ENCODE results near the gene PPARA.
"Not testable (repeated sequence)": the region's sequence is repeated elsewhere in the genome, so short reads cannot be mapped to it uniquely, and the experiment has no call there.

The PPARA gene

GRCh38 chr22:46128606-46129005 lies 21.7 kb upstream of the PPARA start:
- DNase-seq: no peak

GRCh38 chr22:46129390-46130041 lies 20.8 kb upstream of the PPARA start:
- DNase-seq: no peak

- DNase-seq: no peak
Measured at GRCh38 chr22:46131151-46131587, 19.2 kb upstream of the PPARA start.

GRCh38 chr22:46132193-46132829 lies 18.0 kb upstream of the PPARA start:
- not testable (repeated sequence) for DNase-seq

- DNase-seq: no peak
Measured at GRCh38 chr22:46132830-46133587, 17.3 kb upstream of the PPARA start.

GRCh38 chr22:46133588-46133855 lies 16.8 kb upstream of the PPARA start:
- DNase-seq: no peak

GRCh38 chr22:46134111-46134705 lies 16.1 kb upstream of the PPARA start:
- DNase-seq: no peak

GRCh38 chr22:46135611-46136485 lies 14.5 kb upstream of the PPARA start:
- no peak for DNase-seq

GRCh38 chr22:46136486-46137217 lies 13.7 kb upstream of the PPARA start:
- no peak for DNase-seq

- no peak for DNase-seq
Measured at GRCh38 chr22:46137218-46137766, 13.0 kb upstream of the PPARA start.

GRCh38 chr22:46138058-46138797 lies 12.1 kb upstream of the PPARA start:
- DNase-seq: no peak

GRCh38 chr22:46139417-46139816 lies 10.9 kb upstream of the PPARA start:
- not testable (repeated sequence) for DNase-seq

- DNase-seq: no peak
Measured at GRCh38 chr22:46139895-46140350, 10.4 kb upstream of the PPARA start.

- DNase-seq: no peak
Measured at GRCh38 chr22:46140989-46141928, 9.1 kb upstream of the PPARA start.

GRCh38 chr22:46142548-46143490 lies 7.5 kb upstream of the PPARA start:
- DNase-seq: no peak

- no peak for DNase-seq
Measured at GRCh38 chr22:46143491-46144147, 6.7 kb upstream of the PPARA start.

- DNase-seq: no peak
Measured at GRCh38 chr22:46145361-46145851, 4.9 kb upstream of the PPARA start.

GRCh38 chr22:46145896-46146295 lies 4.4 kb upstream of the PPARA start:
- no peak for DNase-seq
